ENCODE results near the gene MAPK6.

DNA sequence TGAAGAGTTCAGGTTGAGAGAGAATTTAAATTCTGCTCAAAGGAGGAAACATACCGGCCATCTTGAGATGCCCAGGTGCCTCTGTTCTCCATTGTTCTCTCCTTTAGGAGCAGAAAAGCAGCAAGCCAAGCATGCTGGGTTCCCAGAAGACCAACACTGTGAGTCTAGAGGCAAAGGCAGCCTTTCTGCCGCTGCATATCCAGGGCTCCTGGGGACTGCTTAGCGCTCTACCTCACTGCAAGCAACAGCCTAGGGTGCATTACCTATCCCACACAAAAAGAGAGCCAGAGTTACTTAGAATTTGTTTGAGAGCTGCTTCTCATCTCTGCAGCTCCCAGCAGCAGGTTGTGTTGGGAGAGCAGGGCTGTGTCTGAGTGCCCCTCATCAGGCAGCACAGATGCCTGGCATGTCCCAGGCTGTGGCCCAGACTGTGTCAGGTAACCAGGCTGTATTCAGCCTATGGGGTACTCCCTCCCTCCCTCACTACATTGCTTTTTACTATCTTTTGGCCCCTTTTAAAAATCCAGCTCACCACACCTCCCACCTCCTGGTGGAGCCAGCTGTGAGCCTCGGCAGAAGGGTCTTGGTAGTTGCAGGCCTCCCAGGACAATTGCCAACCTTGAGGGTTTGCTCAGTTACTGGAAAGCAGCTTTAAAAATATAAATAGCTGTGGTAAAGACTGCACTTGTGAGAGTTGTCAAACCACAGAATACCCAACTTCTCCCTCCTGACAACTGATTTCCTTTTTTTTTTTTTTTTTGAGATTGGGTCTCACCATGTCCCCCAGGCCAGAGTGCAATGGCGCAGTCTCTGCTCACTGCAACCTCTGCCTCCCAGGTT is 63.4 kb downstream of the MAPK6 start:
- TF ChIP-seq CTCF (conservative IDR thresholded peaks at IDR 0.05), result no peak
- TF ChIP-seq ZFX (IDR thresholded peaks at IDR 0.05), result no peak
